ENCODE results near the gene CREB3L1.

Gene CREB3L1

GRCh38 chr11:46367916-46368267, 90.4 kb downstream of the CREB3L1 start:
- no peak for DNase-seq
- no CpG with 5 or more reads among the region's 12 CpGs for WGBS (ENCODE audit: extremely low coverage, insufficient coverage, insufficient read length)
- Histone ChIP-seq H3K4me2 (ENCODE audit: low read length) (no peak overlapping the region), H3K27ac (ENCODE audit: low read depth, low read length) (no peak overlapping the region), H2AK5ac (ENCODE audit: low read length) (no peak overlapping the region), H3K4ac (ENCODE audit: low read depth, low read length) (no peak overlapping the region), H3K9ac (ENCODE audit: low read length) (no peak overlapping the region), H3K9me3 (ENCODE audit: insufficient read depth, low read depth, low read length) (no peaks in the 10 kb centered on the region), H3K4me1 (ENCODE audit: control insufficient read depth in 1 of 2, insufficient read depth in 2 of 2, low read length in 2 of 2) (peaks cover 4 to 12% of the 10 kb centered on the region in 2 experiments), H3K23ac (ENCODE audit: low read length) (no peak overlapping the region), H3K79me1 (ENCODE audit: low read length) (no peaks in the 10 kb centered on the region), H2AFZ (ENCODE audit: insufficient read depth, low read length, poor library complexity) (no peak overlapping the region), H4K91ac (ENCODE audit: low read depth, low read length) (no peak overlapping the region), H4K8ac (ENCODE audit: low read depth, low read length) (no peak overlapping the region), H3K18ac (ENCODE audit: low read length) (no peak overlapping the region), H2BK5ac (ENCODE audit: low read depth, low read length, poor library complexity) (no peak overlapping the region), H3K4me3 (ENCODE audit: low read depth, low read length) (no peak overlapping the region), H4K12ac (ENCODE audit: low read depth, low read length) (no peak overlapping the region), H3K27me3 (ENCODE audit: insufficient read depth, low read length) (no peaks in the 10 kb centered on the region), H3K14ac (ENCODE audit: low read length) (no peak overlapping the region), H2BK120ac (ENCODE audit: insufficient read depth, low read length, poor library complexity) (no peak overlapping the region), H2BK12ac (ENCODE audit: low read length) (no peak overlapping the region), H3K36me3 (ENCODE audit: control insufficient read depth in 1 of 2, insufficient read depth in 2 of 2, low read length in 2 of 2) (peaks cover 47 to 49% of the 10 kb centered on the region in 2 experiments), H3K79me2 (ENCODE audit: control insufficient read depth, insufficient read depth, low read length, poor library complexity) (peaks cover 2% of the 10 kb centered on the region)

DNA sequence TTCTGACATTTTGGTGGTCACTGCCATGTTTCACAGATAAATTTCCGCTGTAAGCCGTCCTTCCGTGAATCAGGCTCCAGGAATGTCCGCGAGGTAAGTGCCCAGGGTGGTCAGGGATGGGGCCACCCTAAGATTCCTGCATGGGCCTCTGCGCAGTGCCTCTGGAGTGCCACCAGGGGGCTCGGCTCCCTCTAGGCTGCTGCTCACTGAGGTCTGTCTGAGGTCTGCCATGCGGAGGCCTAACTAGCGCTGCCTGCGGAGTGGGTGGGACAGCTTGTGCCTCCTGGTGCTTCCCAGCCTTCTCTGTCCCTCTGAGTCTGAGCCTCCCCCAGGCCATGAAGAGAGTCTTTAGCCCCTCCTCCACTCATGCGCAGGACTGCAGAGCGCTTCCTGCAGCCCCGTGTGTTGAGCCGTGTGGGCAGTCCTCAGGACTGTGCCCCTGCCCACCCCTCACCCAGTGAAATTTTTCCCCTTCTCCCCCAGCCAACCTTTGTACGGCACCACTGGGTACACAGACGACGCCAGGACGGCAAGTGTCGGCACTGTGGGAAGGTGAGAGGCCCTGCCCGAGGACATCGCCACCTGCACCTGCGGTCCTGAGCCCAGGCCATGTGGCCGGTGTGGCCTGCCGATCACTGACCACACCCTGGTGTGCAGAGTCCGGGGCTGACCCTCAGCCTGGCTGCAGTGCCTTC, 92.1 kb downstream of the CREB3L1 start:
- Histone ChIP-seq H3K79me2 (ENCODE audit: control insufficient read depth, insufficient read depth, low read length, poor library complexity) (no peaks in the 10 kb centered on the region), H2BK5ac (ENCODE audit: low read depth, low read length, poor library complexity) (no peak overlapping the region), H3K4me1 (ENCODE audit: control insufficient read depth in 1 of 2, insufficient read depth in 2 of 2, low read length in 2 of 2) (peaks cover 0 to 6% of the 10 kb centered on the region in 2 experiments), H2BK12ac (ENCODE audit: low read length) (no peak overlapping the region), H3K4me2 (ENCODE audit: low read length) (no peak overlapping the region), H3K9me3 (ENCODE audit: insufficient read depth, low read depth, low read length) (no peaks in the 10 kb centered on the region), H3K14ac (ENCODE audit: low read length) (no peak overlapping the region), H4K12ac (ENCODE audit: low read depth, low read length) (no peak overlapping the region), H3K18ac (ENCODE audit: low read length) (no peak overlapping the region), H2AK5ac (ENCODE audit: low read length) (no peak overlapping the region), H4K91ac (ENCODE audit: low read depth, low read length) (no peak overlapping the region), H3K23ac (ENCODE audit: low read length) (no peak overlapping the region), H2BK120ac (ENCODE audit: insufficient read depth, low read length, poor library complexity) (no peak overlapping the region), H3K36me3 (ENCODE audit: control insufficient read depth in 1 of 2, insufficient read depth in 2 of 2, low read length in 2 of 2) (peaks cover 55 to 57% of the 10 kb centered on the region in 2 experiments), H3K27ac (ENCODE audit: low read depth, low read length) (no peak overlapping the region), H3K4me3 (ENCODE audit: low read depth, low read length) (no peak overlapping the region), H3K79me1 (ENCODE audit: low read length) (no peaks in the 10 kb centered on the region), H3K27me3 (ENCODE audit: insufficient read depth, low read length) (no peaks in the 10 kb centered on the region), H3K9ac (ENCODE audit: low read length) (no peak overlapping the region), H3K4ac (ENCODE audit: low read depth, low read length) (no peak overlapping the region), H4K8ac (ENCODE audit: low read depth, low read length) (no peak overlapping the region), H2AFZ (ENCODE audit: insufficient read depth, low read length, poor library complexity) (no peak overlapping the region)
- WGBS (ENCODE audit: extremely low coverage, insufficient coverage, insufficient read length): no CpG with 5 or more reads among the region's 25 CpGs
- peak; percentile 46 to 58 for DNase-seq

DNA sequence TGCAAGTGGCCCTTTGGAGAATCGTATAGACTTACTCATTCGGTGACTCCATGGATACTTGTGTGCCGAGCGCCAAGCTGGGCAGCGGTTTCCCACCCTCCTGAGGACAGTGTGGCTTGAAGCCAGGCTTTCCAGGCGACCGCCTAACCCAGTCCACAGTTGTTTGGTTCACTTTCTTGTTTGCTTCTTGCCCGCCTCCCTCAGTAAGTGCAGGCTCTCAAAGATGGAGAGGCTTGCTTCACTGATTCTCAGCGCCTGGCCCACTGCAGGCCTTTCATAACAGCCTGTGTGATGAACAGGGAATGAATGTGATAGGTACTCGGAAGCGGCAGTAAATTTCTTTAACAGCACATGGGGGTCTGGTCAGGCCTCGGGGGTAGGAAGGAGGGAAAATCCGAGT, 92.8 kb downstream of the CREB3L1 start:
- no peak overlapping the region for H2BK12ac ChIP-seq (ENCODE audit: low read length)
- no CpG with 5 or more reads among the region's 13 CpGs for WGBS (ENCODE audit: extremely low coverage, insufficient coverage, insufficient read length)
- no peak overlapping the region for H3K9ac ChIP-seq (ENCODE audit: low read length)
- no peak overlapping the region for H3K4me2 ChIP-seq (ENCODE audit: low read length)
- no peaks in the 10 kb centered on the region for H3K27me3 ChIP-seq (ENCODE audit: insufficient read depth, low read length)
- no peak overlapping the region for H3K23ac ChIP-seq (ENCODE audit: low read length)
- H2BK5ac ChIP-seq (ENCODE audit: low read depth, low read length, poor library complexity): no peak overlapping the region
- no peak for DNase-seq
- no peak overlapping the region for H3K4me3 ChIP-seq (ENCODE audit: low read depth, low read length)
- peaks cover 61 to 63% of the 10 kb centered on the region in 2 experiments for H3K36me3 ChIP-seq (ENCODE audit: control insufficient read depth in 1 of 2, insufficient read depth in 2 of 2, low read length in 2 of 2)
- no peak overlapping the region for H3K4ac ChIP-seq (ENCODE audit: low read depth, low read length)
- peaks cover 3% of the 10 kb centered on the region for H3K9me3 ChIP-seq (ENCODE audit: insufficient read depth, low read depth, low read length)
- peaks cover 0 to 6% of the 10 kb centered on the region in 2 experiments for H3K4me1 ChIP-seq (ENCODE audit: control insufficient read depth in 1 of 2, insufficient read depth in 2 of 2, low read length in 2 of 2)
- H3K27ac ChIP-seq (ENCODE audit: low read depth, low read length): no peak overlapping the region
- H4K8ac ChIP-seq (ENCODE audit: low read depth, low read length): no peak overlapping the region
- no peak overlapping the region for H2AK5ac ChIP-seq (ENCODE audit: low read length)
- no peak overlapping the region for H2BK120ac ChIP-seq (ENCODE audit: insufficient read depth, low read length, poor library complexity)
- no peak overlapping the region for H2AFZ ChIP-seq (ENCODE audit: insufficient read depth, low read length, poor library complexity)
- H4K91ac ChIP-seq (ENCODE audit: low read depth, low read length): no peak overlapping the region
- no peak overlapping the region for H3K14ac ChIP-seq (ENCODE audit: low read length)
- H3K79me2 ChIP-seq (ENCODE audit: control insufficient read depth, insufficient read depth, low read length, poor library complexity): no peaks in the 10 kb centered on the region
- H3K18ac ChIP-seq (ENCODE audit: low read length): no peak overlapping the region
- H3K79me1 ChIP-seq (ENCODE audit: low read length): no peaks in the 10 kb centered on the region
- H4K12ac ChIP-seq (ENCODE audit: low read depth, low read length): no peak overlapping the region

Data from trophoblast cell (in vitro differentiated cells and primary cell).